ENCODE results near the gene GRIP2.

DNA sequence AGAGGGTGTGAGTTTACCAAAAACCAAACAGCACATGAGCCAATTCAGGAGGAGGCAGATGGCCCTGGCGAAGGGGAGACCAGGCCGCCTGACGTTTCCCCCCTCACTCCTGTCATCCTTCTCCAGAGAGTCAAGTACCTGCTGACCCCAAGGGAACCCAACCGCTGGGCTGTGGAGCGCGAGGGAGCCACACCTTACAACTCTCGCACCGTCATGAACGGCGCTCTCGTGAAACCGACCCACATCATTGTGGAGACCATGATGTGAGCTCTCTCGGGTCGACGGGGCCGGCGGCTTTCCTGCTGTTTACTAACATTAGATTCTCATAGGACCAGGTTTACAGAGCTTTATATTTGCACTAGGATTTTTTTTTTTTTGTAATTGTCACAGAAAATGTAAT lies 55.4 kb downstream of the GRIP2 start:
- TF ChIP-seq, protein P1, sequence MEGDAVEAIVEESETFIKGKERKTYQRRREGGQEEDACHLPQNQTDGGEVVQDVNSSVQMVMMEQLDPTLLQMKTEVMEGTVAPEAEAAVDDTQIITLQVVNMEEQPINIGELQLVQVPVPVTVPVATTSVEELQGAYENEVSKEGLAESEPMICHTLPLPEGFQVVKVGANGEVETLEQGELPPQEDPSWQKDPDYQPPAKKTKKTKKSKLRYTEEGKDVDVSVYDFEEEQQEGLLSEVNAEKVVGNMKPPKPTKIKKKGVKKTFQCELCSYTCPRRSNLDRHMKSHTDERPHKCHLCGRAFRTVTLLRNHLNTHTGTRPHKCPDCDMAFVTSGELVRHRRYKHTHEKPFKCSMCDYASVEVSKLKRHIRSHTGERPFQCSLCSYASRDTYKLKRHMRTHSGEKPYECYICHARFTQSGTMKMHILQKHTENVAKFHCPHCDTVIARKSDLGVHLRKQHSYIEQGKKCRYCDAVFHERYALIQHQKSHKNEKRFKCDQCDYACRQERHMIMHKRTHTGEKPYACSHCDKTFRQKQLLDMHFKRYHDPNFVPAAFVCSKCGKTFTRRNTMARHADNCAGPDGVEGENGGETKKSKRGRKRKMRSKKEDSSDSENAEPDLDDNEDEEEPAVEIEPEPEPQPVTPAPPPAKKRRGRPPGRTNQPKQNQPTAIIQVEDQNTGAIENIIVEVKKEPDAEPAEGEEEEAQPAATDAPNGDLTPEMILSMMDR (IDR thresholded peaks at IDR 0.05) = no peak
- no peak for TF ChIP-seq POLR2A (IDR thresholded peaks at IDR 0.05)

Measured in ovary (tissue), 3 donors.